Panc1 (cell line): ENCODE data around the gene DPYD. TPM values are rescaled to one million over a fixed set of nuclear protein-coding genes. Genes with fewer than 3 reads are reported as not detected.

Source experiments
- ATAC-seq: fragments of 200-7000 bp; cut with Tn5 transposase; 2 replicates; pipeline ENCODE4 v1.9.1; 2020; ENCODE audit warnings: mild to moderate bottlenecking, moderate library complexity
- BruUV-seq: library from RNA; stranded (reverse); fragments of 400-500 nt; replicated peaks from 2 replicates; lab custom pipeline; 2021; lab: Mats Ljungman, UMichigan
- CTCF ChIA-PET: fragments of 300-600 bp; sonication (Branson Sonifier 250); formaldehyde crosslinking; loops from one replicate; lab custom pipeline; 2022; ENCODE audit warnings: antibody characterized with exemption; lab: Charles Lee
- POLR2A ChIA-PET: fragments of 300-600 bp; sonication (Branson Sonifier 250); formaldehyde crosslinking; loops from one replicate; lab custom pipeline; 2022; ENCODE audit warnings: antibody characterized with exemption; lab: Charles Lee
- DNase-seq: peaks from one replicate; pipeline ENCODE4 v3.0.0-alpha.2; 2010; ENCODE audit warnings: low read depth, low spot score
- H3K27ac ChIP-seq: 2 replicates; pipeline ENCODE4 v1.5.1; 2011; ENCODE audit warnings: mild to moderate bottlenecking, low read length, inconsistent platforms
- H3K27me3 ChIP-seq: fragments of 200-500 bp; sonication (Bioruptor generic); 2 replicates; pipeline ENCODE4 v1.6.0; 2014; ENCODE audit warnings: low read length, inconsistent platforms; ENCODE audit not compliant: control insufficient read depth, insufficient read depth
- H3K36me3 ChIP-seq: fragments of 200-500 bp; sonication (Bioruptor generic); 2 replicates; pipeline ENCODE4 v1.5.1; 2014; ENCODE audit warnings: inconsistent platforms, mild to moderate bottlenecking, low read length, moderate library complexity; ENCODE audit not compliant: control insufficient read depth, insufficient read depth
- H3K4me1 ChIP-seq: 2 replicates; pipeline ENCODE4 v1.5.1; 2011; ENCODE audit warnings: inconsistent platforms, mild to moderate bottlenecking, low read length, moderate library complexity; ENCODE audit not compliant: control insufficient read depth, insufficient read depth
- H3K4me3 ChIP-seq, 2 experiments: 2 replicates each; pipeline ENCODE4 v1.5.1; 2011 to 2012; ENCODE audit warnings: low read depth in 2 of 2, low read length in 2 of 2, mild to moderate bottlenecking in 2 of 2, inconsistent platforms in 1 of 2, moderate library complexity in 1 of 2
- H3K9me3 ChIP-seq: fragments of 200-500 bp; sonication (Bioruptor generic); 2 replicates; pipeline ENCODE4 v1.5.1; 2014; ENCODE audit warnings: low read depth, mild to moderate bottlenecking, inconsistent platforms, low read length, moderate library complexity; ENCODE audit not compliant: control insufficient read depth, insufficient read depth
- CTCF ChIP-seq: fragments of 450-650 bp; IDR thresholded peaks from 2 replicates; pipeline ENCODE4 v1.5.1; 2017; ENCODE audit warnings: mild to moderate bottlenecking
- POLR2AphosphoS5 ChIP-seq: IDR thresholded peaks from 2 replicates; pipeline ENCODE4 v1.6.1; 2012; ENCODE audit warnings: mild to moderate bottlenecking, low read depth, low read length, moderate library complexity
- REST ChIP-seq, 2 experiments: IDR thresholded peaks; 2 replicates each; pipeline ENCODE4 v1.6.1; 2011 to 2012; ENCODE audit warnings: low read depth in 2 of 2, control low read depth in 1 of 2, low read length in 1 of 2, mild to moderate bottlenecking in 1 of 2, moderate library complexity in 1 of 2; ENCODE audit not compliant: insufficient read depth in 1 of 2
- SIN3A ChIP-seq: IDR thresholded peaks from 2 replicates; pipeline ENCODE4 v1.6.1; 2012; ENCODE audit warnings: low read depth, mild to moderate bottlenecking, low read length, moderate library complexity, borderline replicate concordance; ENCODE audit not compliant: insufficient read depth
- TCF7L2 ChIP-seq: IDR thresholded peaks from 2 replicates; pipeline ENCODE4 v1.6.1; 2011; ENCODE audit warnings: mild to moderate bottlenecking, low read depth, low read length, inconsistent platforms
- in situ Hi-C: cut with HindIII; loops from 2 replicates; pipeline ENCODE4 v1.10.0; 2016; ENCODE audit warnings: low sequenced_read_pairs, low pct_unique_long_range_greater_than_20kb
- intact Hi-C: fragments of 100-400 bp; cut with micrococcal nuclease; formaldehyde crosslinking; loops from one replicate; pipeline ENCODE4 v1.10.0; 2022; ENCODE audit not compliant: unreplicated experiment
- total RNA-seq: library from RNA; stranded (reverse); gene quantifications from one replicate; pipeline ENCODE4 v1.2.1, GENCODE V29; 2021; ENCODE audit not compliant: unreplicated experiment

Gene DPYD
- total RNA-seq, 1 experiment from 2014 or later = 2.0 TPM

- no peak for ATAC-seq
- intact Hi-C loops = no loop called here
Measured at GRCh38 chr1:97271916-97272788, 648.7 kb downstream of the DPYD start.

More at GRCh38 chr1:97271916-97272788, 648.7 kb downstream of the DPYD start:
- Histone ChIP-seq H3K4me3 (no peak overlapping the region), H3K9me3 (no peaks in the 10 kb centered on the region), H3K27ac (no peak overlapping the region), H3K4me1 (no peaks in the 10 kb centered on the region), H3K27me3 (no peaks in the 10 kb centered on the region), H3K36me3 (no peaks in the 10 kb centered on the region)
- DNase-seq = no peak
- BruUV-seq = no TSS peak
- ChIA-PET CTCF (no interaction called here), POLR2A (no interaction called here)
- in situ Hi-C loops = no loop called here
- TF ChIP-seq POLR2AphosphoS5 = no peak
- TF ChIP-seq CTCF = no peak
- TF ChIP-seq TCF7L2 = no peak
- TF ChIP-seq REST (IDR thresholded peaks at IDR 0.05; ENCODE audit: insufficient read depth in 1 of 2, low read depth in 2 of 2, low read length in 1 of 2) = no peak
- no peak for TF ChIP-seq SIN3A
